Skeletal muscle cell (primary cell): ENCODE results near the gene GTSE1.
"Not testable (repeated sequence)": the region's sequence is repeated elsewhere in the genome, so short reads cannot be mapped to it uniquely, and the experiment has no call there.

ENCODE experiments used
- DNase-seq: peaks from one replicate; pipeline ENCODE4 v3.0.0-alpha.2; 2010; ENCODE audit warnings: low read depth
- H3K4me3 ChIP-seq: 2 replicates; pipeline ENCODE4 v1.5.1; 2011; ENCODE audit warnings: low read depth, mild to moderate bottlenecking, control low read depth, low read length, moderate library complexity

The GTSE1 gene, protein sequence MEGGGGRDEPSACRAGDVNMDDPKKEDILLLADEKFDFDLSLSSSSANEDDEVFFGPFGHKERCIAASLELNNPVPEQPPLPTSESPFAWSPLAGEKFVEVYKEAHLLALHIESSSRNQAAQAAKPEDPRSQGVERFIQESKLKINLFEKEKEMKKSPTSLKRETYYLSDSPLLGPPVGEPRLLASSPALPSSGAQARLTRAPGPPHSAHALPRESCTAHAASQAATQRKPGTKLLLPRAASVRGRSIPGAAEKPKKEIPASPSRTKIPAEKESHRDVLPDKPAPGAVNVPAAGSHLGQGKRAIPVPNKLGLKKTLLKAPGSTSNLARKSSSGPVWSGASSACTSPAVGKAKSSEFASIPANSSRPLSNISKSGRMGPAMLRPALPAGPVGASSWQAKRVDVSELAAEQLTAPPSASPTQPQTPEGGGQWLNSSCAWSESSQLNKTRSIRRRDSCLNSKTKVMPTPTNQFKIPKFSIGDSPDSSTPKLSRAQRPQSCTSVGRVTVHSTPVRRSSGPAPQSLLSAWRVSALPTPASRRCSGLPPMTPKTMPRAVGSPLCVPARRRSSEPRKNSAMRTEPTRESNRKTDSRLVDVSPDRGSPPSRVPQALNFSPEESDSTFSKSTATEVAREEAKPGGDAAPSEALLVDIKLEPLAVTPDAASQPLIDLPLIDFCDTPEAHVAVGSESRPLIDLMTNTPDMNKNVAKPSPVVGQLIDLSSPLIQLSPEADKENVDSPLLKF

DNA sequence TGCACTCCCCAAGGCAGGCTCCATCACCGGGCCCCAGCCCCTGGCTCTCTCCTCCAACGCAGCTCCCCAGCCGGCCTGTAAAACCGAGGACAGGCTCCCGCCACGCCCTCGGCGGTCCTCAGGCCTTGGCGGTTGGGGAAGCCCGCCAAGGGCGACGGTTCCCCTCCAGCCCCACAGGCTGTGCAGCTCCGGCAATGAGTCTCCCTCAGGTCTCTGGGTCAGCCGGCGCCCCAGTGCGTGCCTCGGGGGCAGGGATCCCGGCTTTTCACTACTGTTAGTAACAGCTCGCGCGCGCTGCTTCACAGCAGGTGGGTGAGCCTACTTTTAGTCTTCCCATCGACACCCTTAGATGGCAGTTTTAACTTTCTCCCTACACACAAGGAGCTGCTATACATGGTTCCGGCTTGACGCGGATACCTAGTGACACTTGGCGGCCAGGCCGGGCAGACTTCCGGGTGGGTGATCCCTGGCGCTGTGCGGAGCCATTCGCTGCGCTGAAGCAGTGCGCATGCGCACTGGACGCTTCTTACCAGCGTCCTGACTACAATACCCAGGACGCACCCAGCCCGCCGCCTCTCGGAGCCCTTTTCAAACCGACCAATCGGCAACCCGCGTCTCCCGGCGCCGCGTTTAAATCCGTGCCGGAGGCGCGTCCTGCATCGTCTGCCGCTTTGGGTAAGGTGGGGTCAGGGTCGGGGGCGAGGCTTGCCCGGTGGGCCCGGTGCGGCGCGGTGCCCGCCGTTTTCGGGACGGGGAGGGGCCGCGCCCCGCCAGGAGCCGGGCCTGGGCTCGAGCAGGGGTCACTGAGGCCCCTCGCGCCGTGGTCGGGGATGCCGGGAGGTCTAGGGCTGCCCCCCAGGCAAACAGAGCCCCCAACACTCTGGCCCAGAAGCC is at the start of gene GTSE1:
GTSE1 (plus strand) TSS at position 614 of the 894 bp plus-strand sequence. CDS start 531 bp downstream, outside the sequence.
- H3K4me3 ChIP-seq, result peak within 1 kb of the TSS; percentile 85
- DNase-seq, result peak; percentile 81

DNA sequence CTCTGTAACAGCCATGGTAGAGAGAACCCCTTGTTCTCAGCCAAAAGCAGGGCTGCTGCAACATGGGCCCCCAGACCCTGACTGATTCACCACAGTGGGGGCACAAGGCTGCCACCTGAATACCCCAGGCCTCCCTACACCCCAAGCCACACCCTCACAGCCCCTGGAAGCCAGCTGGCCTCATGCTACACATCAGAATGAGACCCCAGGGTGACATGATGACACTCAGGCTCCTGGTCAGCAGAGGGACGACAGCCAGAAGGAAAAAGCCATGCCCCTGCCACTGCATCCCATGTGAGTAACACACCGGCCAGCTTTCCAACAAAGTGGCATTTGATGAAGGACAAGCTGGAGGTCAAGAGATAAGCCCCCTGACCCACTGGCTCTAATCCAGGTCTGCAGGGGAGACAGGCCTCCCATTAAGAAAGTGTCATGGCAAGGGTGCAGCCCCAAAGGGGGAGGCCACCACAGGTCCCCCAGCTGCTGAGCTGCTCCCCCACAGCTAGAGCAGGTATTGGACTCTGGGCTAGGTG is 49.2 kb upstream of the GTSE1 start:
- DNase-seq, result no peak
- no peak overlapping the region for H3K4me3 ChIP-seq

DNA sequence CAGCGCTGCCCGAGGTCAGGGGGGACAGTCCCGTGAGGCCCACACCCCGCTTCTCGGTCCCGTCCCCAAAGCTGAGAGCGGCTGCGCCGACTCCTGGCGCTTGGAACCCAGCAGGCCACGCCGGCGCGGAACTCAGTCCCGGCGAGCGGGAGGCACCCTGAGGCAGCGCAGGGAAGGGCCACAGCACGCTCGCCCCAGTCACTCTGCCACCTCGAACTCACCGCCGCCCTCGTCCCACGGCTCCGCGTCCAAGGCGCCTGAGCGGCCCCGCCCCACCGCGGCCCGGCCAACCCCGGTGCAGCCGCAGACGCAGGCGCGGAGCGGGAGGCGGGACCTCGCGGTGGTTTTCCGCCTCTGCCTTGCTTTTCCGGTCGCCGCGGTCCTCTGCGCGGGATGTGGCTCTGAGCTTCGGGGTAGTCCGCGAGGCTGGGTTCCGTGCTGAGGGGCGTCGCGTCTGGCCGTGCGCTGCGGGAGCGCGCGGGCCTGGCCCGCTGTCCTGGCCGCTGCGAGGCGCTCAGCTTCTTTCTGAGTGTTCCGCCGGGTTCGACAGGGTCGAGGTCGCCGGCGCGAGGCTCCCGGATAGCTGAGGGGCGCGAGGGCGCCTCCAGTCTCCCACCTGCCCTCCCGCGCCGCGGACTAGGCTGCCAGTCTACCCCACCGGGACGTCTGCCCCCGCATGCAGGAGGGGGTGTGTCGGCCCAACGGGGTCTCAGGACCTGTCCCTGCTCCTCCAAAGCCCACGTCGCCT is 46.5 kb upstream of the GTSE1 start, which contains the start of gene CDPF1:
CDPF1 (minus strand) TSS at position 259 of the 748 bp plus-strand sequence. CDS start 2,009 bp downstream, outside the sequence.
- DNase-seq, result peak; percentile 41

DNA sequence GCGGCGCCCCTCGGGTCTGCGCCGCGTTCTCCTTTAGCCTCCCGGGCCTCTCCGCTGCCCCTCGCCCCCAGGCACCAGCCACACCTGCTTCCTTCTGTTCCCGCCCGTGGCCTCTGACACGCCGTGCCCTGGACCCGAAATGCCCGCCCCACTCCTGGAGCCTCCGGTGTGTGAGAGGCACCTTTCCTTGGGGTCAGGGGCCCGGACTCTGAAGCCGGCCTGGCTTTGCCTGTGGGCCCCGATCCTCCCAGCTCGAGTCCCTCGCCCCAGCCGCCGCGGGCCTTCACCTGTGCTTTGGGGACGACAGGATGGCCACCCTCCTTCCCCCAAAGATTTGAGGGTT is 45.9 kb upstream of the GTSE1 start:
- no peak for DNase-seq
- H3K4me3 ChIP-seq, result peak overlapping the region; percentile 86

More for the DNA sequence above, 46.5 kb upstream of the GTSE1 start, which contains the start of gene CDPF1:
- H3K4me3 ChIP-seq, result peak within 1 kb of the TSS; percentile 86

DNA sequence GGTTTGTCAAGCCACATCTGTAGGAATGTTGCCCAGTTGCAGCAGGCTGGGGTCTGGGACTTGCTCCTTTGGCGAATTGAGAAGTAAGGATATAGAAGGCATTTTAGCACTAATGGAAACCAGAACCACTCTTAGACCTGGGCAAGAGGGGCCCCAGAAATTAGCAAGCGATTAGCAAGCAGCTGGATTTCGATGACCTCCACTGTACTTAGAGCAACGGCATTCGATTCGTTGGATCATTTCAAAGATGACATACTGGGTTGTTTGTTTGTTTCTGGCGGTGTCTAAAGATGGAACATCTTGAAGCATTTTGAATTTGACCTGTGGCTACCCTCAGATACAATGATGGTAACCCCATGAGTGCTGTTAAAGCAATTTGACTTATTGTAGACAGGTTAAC is 45.4 kb upstream of the GTSE1 start:
- H3K4me3 ChIP-seq, result peak overlapping the region; percentile 86
- DNase-seq, result no peak

DNA sequence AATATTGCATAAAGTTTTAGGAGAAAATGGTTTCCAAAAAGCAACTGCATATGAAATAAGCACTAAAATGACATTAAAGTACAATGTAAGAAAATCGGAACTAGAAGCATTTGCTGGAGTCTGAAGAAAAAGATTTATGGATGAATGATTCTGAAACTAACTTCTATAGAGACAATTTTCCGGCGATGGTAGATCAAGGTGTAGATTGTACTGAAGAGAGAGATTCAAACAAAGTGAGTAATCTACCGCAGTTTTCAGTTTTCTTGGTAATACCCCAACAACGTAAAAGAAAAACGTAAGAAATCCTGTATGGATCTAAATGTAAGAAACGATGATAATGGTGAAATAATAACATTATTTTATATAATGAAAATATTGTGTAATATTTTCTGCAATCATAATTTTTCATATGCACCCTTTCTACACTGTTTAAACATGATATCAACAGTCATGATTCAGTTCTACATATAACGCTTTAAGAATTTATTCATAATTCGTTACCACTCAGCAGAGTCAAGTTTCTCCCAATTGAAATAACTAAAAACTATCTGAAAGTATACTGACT is 44.8 kb upstream of the GTSE1 start:
- DNase-seq, result no peak
- H3K4me3 ChIP-seq, result no peak overlapping the region

DNA sequence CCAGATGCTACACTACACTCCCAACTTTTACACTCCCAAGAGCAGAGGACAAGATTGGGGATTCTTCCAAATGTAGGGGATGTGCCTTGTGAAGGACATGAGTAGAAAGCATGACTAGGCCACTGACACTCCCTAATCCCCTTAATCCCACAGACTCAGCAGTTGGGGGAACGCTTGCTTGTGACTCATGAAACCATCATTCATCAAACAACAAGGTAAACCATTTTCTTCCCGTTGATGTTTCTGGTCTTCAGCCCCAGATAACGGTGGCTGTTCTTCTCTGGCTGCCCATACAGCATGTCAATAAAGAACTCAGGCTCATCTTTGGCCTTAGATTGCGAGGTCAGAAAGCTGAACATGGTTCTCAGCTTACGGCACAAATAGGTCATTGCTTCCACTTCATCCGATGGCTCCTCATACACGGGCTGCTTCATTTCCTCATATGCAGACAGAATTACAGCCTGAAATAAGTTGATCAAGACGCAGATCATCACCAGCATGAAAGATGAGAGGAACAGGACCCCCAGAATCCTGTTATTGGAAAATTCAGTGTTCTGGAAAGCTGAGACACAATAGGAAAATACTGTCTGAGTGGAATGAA is 40.2 kb upstream of the GTSE1 start:
- no peak overlapping the region for H3K4me3 ChIP-seq
- DNase-seq, result no peak

DNA sequence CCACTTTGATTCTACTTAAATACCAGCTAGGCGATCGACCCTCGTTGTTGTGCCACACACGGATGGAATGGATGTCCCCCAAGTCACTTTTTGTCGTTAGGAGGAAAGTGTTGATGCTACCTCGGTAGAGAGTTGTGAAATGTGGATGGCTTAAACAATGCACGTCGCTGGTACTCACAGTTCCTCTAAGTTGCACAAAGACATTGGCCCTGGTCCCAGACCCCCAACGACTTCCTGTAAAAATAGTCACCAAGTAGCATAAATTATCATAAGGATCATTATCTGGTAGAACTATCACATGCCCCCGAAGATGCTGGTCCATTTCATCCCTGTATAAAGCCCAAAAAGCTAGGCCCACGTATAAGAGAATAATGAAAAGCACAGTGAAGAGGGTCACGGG is 37.3 kb upstream of the GTSE1 start:
- DNase-seq, result no peak
- H3K4me3 ChIP-seq, result no peak overlapping the region

DNA sequence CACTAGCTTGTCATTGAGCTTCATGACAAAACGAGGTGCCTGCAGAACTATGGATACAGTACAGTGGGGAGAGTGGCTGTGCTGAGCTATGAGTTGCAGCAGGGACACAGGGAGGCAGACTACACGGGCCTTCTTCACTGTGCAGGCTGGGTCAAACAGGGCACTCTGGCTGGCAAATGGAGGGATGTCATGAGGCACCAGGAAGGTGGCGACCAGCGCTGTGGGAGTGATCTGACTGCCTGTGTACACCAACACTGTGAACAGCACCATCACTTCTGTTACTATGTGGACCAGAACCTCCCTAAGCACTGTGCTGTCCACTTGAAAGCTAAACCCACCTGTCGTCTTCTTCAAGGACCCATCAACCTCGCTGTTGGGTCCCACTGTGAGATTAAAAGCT is 36.6 kb upstream of the GTSE1 start:
- DNase-seq, result no peak

DNA sequence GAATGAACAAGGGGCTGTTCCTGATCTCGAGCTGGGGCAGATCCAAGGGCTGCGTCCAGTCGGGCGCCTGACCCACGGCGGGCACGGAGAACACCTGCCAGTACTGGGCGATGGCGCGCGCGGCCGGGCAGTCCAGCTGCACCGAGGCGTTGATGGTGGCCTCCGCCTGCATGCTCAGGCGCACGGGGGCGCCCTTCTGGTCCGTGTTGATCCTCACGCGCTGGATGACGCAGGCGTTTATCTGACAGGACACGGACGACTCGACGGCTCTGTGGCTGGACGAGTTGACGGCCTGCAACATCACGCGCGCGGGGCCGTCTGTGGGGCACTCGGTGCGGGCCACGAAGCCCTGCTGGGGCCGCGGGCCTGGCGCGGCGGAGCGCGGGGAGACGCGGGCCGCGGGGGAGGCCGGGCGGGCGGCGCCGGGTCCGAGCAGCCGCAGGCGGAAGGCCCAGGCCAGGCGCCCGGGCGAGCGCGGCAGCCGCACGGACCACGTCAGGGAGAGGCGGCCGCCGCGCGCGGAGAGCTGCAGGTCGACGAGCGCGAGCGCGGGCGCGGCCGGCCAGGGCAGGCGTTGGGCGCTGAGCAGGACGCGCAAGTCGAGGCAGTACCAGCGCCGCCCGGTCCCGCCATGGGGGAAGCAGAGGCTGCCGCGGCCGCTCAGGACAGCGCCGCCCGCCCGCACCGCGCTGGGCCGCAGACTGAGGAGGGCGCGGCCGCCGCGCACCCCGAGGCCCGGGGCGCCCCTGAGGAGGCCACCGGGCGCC is 34.0 kb upstream of the GTSE1 start:
- H3K4me3 ChIP-seq, result no peak overlapping the region
- DNase-seq, result no peak

More for the DNA sequence above, 36.6 kb upstream of the GTSE1 start:
- H3K4me3 ChIP-seq, result no peak overlapping the region

DNA sequence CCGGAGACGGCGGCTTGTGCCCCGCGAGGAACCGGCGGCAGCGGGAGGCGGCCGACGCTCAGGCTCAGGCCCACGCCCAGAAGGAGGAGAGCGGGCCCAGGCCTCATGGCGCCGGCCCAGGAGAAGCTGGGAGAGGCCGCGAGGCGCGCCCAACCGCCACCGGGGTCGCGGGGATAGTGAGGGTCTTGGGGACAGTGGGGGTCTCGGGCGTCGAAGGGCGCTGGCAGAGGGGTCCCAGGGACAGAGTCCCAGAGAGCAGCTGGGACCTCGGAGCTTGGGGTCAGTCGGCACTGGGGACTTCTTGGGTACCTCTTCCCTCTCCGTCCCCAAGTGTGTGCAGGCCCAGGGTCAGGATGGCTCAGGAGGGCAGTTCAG is 33.5 kb upstream of the GTSE1 start, which contains the start of gene PKDREJ:
PKDREJ (minus strand) TSS at position 128 of the 375 bp plus-strand sequence; CDS start at position 107, 21 bp downstream.
- H3K4me3 ChIP-seq, result no peak within 1 kb of the TSS
- DNase-seq, result no peak

DNA sequence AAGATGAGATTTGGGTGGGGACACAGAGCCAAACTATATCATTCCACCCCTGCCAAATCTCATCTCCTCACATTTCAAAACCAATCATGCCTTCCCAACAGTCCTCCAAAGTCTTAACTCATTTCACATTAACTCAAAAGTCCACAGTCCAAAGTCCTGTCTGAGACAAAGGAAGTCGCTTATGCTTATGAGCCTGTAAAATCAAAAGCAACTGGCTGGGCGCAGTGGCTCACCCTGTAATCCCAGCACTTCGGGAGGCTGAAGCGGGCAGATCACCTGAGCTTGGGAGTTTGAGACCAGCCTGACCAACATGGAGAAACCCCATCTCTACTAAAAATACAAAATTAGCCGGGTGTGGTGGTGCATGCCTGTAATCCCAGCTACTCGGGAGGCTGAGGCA is 32.1 kb upstream of the GTSE1 start:
- H3K4me3 ChIP-seq, DNase-seq: not testable (repeated sequence)

DNA sequence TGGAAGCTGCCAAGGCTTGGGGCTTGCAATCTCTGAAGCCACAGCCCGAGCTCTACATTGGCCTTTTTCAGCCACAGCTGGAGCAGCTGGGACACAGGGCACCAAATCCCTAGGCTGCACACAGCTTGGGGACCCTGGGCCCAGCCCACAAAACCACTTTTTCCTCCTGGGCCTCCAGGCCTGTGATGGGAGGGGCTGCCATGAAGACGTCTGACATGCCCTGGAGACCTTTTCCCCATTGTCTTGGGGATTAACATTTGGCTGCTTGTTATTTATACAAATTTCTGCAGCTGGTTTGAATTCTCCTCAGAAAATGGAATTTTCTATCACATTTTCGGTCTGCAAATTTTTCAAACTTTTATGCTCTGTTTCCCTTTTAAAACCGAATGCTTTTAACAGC is 31.0 kb upstream of the GTSE1 start:
- DNase-seq, result not testable (repeated sequence)

DNA sequence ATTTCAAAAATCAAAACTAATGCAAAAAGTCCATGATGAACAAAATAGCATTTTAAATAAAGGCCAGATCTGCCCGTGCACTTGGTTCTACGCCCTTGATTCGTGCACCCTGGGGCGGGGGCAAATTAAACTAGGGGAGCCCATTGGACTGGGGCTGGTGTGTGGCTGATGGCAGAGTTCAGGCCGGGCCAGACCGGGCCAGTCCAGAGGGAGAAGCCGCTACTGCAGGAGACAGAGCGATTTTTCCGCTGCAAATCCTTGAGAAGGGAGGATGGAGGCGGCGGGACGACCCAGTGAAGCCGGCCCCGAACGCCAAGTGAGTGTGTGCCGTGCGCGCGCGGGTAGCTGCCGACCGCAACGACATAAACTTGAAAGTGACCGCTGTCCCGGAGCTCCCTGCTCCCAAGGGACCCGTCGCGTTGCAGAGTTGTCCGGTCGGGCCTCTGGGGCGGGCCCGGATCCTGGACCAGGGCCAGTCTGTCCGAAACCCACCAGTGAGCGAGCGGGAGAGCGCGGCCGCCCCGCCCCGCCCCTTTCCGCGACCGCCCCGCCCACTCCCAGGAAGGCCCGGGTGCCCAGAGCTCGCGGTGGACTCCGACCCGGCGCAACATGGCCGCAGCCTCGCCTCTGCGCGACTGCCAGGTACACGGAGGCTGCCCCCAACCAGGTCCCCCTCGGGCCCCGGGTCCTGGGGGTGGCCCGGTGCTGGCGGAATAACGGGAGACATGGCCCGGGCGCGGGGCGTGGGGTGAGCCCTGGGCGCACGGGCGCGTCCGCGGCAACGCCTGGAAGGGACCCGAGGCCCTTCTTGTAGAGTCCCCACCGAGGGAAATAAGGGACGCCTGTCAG is 29.0 kb upstream of the GTSE1 start, which contains the start of gene TTC38:
TTC38 (plus strand) TSS at position 578 of the 849 bp plus-strand sequence; CDS start at position 610, 32 bp downstream.
- peak within 1 kb of the TSS; percentile 72 for H3K4me3 ChIP-seq
- peak; percentile 26 for DNase-seq

More for the DNA sequence above, 31.0 kb upstream of the GTSE1 start:
- H3K4me3 ChIP-seq, result not testable (repeated sequence)

DNA sequence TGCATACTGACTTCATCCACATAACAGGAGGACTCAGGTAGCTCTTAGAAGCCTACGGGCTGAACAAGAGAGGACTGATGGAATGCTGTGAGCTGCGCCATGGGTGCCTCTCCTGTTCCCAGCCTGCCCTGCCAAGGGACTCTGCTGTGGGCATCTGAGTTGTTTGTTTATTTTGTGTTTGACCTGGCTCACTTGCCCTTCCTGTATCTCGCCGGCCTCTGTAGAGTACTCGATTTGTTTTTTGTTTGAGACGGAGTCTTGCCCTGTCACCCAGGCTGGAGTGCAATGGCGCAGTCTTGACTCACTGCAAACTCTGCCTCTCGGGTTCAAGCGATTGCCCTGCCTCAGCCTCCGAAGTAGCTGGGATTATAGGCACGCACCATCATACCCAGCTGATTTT is 27.1 kb upstream of the GTSE1 start:
- no peak for DNase-seq
- no peak overlapping the region for H3K4me3 ChIP-seq

DNA sequence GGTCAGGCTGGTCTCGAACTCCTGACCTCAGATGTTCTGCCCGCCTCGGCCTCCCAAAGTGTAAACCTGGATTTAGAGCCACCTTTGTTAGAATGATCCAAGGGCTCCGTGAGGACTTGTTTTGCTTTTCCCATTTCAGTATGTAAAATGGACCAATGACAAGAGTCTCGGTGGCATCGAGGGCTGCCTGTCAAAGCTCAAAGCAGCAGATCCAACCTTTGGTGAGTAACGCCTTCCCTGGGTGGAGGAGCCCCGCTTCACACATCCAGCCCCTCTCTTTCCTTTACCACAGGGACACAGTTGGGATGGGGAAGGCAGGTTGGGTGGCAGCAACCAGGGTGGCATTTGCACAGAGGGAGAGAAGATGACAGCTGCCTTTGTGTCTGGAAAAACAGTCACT is 24.5 kb upstream of the GTSE1 start:
- no peak for DNase-seq
- H3K4me3 ChIP-seq, result no peak overlapping the region
